Measurements from ENCODE around the gene GFRA1. TPM values are rescaled to one million over a fixed set of nuclear protein-coding genes. Genes with fewer than 3 reads are reported as not detected.

Gene GFRA1
- total and polyA plus RNA-seq, 2 of the 8 experiments (the other 6 are each of a cell fraction or from before 2014, with no cell fraction given): 1.1 to 2.0 TPM

DNA sequence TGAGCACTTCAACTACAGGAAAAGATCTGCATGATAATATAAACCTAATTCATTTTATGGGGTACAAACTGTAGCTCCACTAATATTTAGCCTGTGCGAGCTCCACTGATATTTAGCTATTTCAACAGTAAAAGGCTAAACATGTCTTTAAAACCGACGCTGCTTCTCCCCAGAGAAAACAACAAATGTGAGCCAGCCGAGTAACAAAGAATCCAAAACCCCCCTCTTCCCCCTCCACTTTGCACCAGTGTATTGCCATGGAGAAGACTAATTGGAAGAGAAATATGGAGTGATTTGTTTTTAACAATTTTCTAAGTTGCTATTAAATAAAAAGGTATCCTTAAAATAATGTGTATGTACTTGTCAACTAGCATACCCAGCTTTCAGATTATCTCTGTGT is 136.7 kb downstream of the GFRA1 start (continued):
- TF ChIP-seq, protein P1, sequence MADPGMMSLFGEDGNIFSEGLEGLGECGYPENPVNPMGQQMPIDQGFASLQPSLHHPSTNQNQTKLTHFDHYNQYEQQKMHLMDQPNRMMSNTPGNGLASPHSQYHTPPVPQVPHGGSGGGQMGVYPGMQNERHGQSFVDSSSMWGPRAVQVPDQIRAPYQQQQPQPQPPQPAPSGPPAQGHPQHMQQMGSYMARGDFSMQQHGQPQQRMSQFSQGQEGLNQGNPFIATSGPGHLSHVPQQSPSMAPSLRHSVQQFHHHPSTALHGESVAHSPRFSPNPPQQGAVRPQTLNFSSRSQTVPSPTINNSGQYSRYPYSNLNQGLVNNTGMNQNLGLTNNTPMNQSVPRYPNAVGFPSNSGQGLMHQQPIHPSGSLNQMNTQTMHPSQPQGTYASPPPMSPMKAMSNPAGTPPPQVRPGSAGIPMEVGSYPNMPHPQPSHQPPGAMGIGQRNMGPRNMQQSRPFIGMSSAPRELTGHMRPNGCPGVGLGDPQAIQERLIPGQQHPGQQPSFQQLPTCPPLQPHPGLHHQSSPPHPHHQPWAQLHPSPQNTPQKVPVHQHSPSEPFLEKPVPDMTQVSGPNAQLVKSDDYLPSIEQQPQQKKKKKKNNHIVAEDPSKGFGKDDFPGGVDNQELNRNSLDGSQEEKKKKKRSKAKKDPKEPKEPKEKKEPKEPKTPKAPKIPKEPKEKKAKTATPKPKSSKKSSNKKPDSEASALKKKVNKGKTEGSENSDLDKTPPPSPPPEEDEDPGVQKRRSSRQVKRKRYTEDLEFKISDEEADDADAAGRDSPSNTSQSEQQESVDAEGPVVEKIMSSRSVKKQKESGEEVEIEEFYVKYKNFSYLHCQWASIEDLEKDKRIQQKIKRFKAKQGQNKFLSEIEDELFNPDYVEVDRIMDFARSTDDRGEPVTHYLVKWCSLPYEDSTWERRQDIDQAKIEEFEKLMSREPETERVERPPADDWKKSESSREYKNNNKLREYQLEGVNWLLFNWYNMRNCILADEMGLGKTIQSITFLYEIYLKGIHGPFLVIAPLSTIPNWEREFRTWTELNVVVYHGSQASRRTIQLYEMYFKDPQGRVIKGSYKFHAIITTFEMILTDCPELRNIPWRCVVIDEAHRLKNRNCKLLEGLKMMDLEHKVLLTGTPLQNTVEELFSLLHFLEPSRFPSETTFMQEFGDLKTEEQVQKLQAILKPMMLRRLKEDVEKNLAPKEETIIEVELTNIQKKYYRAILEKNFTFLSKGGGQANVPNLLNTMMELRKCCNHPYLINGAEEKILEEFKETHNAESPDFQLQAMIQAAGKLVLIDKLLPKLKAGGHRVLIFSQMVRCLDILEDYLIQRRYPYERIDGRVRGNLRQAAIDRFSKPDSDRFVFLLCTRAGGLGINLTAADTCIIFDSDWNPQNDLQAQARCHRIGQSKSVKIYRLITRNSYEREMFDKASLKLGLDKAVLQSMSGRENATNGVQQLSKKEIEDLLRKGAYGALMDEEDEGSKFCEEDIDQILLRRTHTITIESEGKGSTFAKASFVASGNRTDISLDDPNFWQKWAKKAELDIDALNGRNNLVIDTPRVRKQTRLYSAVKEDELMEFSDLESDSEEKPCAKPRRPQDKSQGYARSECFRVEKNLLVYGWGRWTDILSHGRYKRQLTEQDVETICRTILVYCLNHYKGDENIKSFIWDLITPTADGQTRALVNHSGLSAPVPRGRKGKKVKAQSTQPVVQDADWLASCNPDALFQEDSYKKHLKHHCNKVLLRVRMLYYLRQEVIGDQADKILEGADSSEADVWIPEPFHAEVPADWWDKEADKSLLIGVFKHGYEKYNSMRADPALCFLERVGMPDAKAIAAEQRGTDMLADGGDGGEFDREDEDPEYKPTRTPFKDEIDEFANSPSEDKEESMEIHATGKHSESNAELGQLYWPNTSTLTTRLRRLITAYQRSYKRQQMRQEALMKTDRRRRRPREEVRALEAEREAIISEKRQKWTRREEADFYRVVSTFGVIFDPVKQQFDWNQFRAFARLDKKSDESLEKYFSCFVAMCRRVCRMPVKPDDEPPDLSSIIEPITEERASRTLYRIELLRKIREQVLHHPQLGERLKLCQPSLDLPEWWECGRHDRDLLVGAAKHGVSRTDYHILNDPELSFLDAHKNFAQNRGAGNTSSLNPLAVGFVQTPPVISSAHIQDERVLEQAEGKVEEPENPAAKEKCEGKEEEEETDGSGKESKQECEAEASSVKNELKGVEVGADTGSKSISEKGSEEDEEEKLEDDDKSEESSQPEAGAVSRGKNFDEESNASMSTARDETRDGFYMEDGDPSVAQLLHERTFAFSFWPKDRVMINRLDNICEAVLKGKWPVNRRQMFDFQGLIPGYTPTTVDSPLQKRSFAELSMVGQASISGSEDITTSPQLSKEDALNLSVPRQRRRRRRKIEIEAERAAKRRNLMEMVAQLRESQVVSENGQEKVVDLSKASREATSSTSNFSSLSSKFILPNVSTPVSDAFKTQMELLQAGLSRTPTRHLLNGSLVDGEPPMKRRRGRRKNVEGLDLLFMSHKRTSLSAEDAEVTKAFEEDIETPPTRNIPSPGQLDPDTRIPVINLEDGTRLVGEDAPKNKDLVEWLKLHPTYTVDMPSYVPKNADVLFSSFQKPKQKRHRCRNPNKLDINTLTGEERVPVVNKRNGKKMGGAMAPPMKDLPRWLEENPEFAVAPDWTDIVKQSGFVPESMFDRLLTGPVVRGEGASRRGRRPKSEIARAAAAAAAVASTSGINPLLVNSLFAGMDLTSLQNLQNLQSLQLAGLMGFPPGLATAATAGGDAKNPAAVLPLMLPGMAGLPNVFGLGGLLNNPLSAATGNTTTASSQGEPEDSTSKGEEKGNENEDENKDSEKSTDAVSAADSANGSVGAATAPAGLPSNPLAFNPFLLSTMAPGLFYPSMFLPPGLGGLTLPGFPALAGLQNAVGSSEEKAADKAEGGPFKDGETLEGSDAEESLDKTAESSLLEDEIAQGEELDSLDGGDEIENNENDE (IDR thresholded peaks at IDR 0.05; ENCODE audit: insufficient replicate concordance, low read length): no peak
- TF ChIP-seq MAFK (IDR thresholded peaks at IDR 0.05; ENCODE audit: low read depth, low read length) (no peak), RAD21 (IDR thresholded peaks at IDR 0.05 in 1 of 2, conservative IDR thresholded peaks at IDR 0.05 in 1 of 2; ENCODE audit: low read depth in 2 of 2, low read length in 2 of 2) (no peak), SIN3A (conservative IDR thresholded peaks at IDR 0.05 in 1 of 2, IDR thresholded peaks at IDR 0.05 in 1 of 2; ENCODE audit: low read depth in 1 of 2, low read length in 2 of 2) (no peak)
